GM23338 (cell line): Measurements from ENCODE around the gene FOXN4. TPM values are rescaled to one million over a fixed set of nuclear protein-coding genes. Genes with fewer than 3 reads are reported as not detected.

ENCODE experiments used
- ATAC-seq: fragments of 200-7000 bp; cut with Tn5 transposase; 3 replicates; pipeline ENCODE4 v1.9.1; 2020
- DNase-seq: peaks from one replicate; pipeline ENCODE4 v3.0.0-alpha.2; 2015; ENCODE audit warnings: low spot score
- H2AFZ ChIP-seq: fragments of 200-600 bp; sonication (generic); 2 replicates; pipeline ENCODE4 v1.8.0; 2016; ENCODE audit warnings: antibody characterized with exemption, mild to moderate bottlenecking, moderate library complexity
- H3F3A ChIP-seq: fragments of 200-600 bp; sonication (generic); replicated peaks from 2 replicates; pipeline ENCODE4 v1.8.0; 2017; ENCODE audit warnings: antibody characterized with exemption, mixed run types, low read depth
- H3K27ac ChIP-seq: fragments of 200-600 bp; sonication (generic); 2 replicates; pipeline ENCODE4 v1.6.1; 2016; ENCODE audit warnings: low read depth
- H3K27me3 ChIP-seq: fragments of 200-600 bp; sonication (generic); 2 replicates; pipeline ENCODE4 v1.8.0; 2016; ENCODE audit warnings: mild to moderate bottlenecking, mixed run types, moderate library complexity; ENCODE audit not compliant: insufficient read depth
- H3K36me3 ChIP-seq: fragments of 200-600 bp; sonication (generic); 2 replicates; pipeline ENCODE4 v1.8.0; 2016; ENCODE audit warnings: mild to moderate bottlenecking; ENCODE audit not compliant: insufficient read depth
- H3K4me1 ChIP-seq: fragments of 200-600 bp; sonication (generic); 2 replicates; pipeline ENCODE4 v1.8.0; 2016; ENCODE audit warnings: mild to moderate bottlenecking, moderate library complexity; ENCODE audit not compliant: insufficient read depth
- H3K4me2 ChIP-seq: fragments of 200-600 bp; sonication (generic); 2 replicates; pipeline ENCODE4 v1.7.1; 2017; ENCODE audit warnings: mixed run types
- H3K4me3 ChIP-seq: fragments of 200-600 bp; sonication (generic); 2 replicates; pipeline ENCODE4 v1.6.1; 2016; ENCODE audit warnings: mixed run types
- H3K79me2 ChIP-seq: fragments of 200-600 bp; sonication (generic); replicated peaks from 2 replicates; pipeline ENCODE4 v1.8.0; 2017; ENCODE audit warnings: mild to moderate bottlenecking; ENCODE audit not compliant: insufficient read depth
- H3K9me2 ChIP-seq: fragments of 200-600 bp; sonication (generic); 2 replicates; pipeline ENCODE4 v1.8.0; 2017; ENCODE audit not compliant: insufficient read depth
- H4K20me1 ChIP-seq: fragments of 200-600 bp; sonication (generic); replicated peaks from 2 replicates; pipeline ENCODE4 v1.8.0; 2017; ENCODE audit warnings: mild to moderate bottlenecking; ENCODE audit not compliant: insufficient read depth
- H3K27ac Mint-ChIP-seq: 2 replicates; pipeline ENCODE4 v1.8.0; 2020; ENCODE audit warnings: inconsistent platforms, mild to moderate bottlenecking, moderate library complexity, mixed read lengths
- H3K27me3 Mint-ChIP-seq: 3 replicates; pipeline ENCODE4 v1.8.0; 2022; ENCODE audit warnings: low read depth, mild to moderate bottlenecking, moderate library complexity, mixed read lengths, inconsistent platforms; ENCODE audit not compliant: insufficient read depth, poor library complexity
- H3K36me3 Mint-ChIP-seq: 3 replicates; pipeline ENCODE4 v1.8.0; 2021; ENCODE audit warnings: low read depth, mild to moderate bottlenecking, inconsistent platforms, moderate library complexity, mixed read lengths
- H3K4me1 Mint-ChIP-seq: 3 replicates; pipeline ENCODE4 v1.8.0; 2020; ENCODE audit warnings: mild to moderate bottlenecking, inconsistent platforms, mixed read lengths
- H3K4me3 Mint-ChIP-seq: 3 replicates; pipeline ENCODE4 v1.8.0; 2021; ENCODE audit warnings: moderate library complexity, mild to moderate bottlenecking, inconsistent platforms, mixed read lengths
- H3K9me3 Mint-ChIP-seq: 3 replicates; pipeline ENCODE4 v1.8.0; 2020; ENCODE audit warnings: moderate library complexity, mild to moderate bottlenecking, inconsistent platforms, mixed read lengths
- CREB1 ChIP-seq: fragments of 250-450 bp; sonication (Bioruptor Pico); IDR thresholded peaks from 2 replicates; pipeline ENCODE4 v1.5.0; 2020; ENCODE audit warnings: low read depth, mild to moderate bottlenecking, moderate library complexity
- CTCF ChIP-seq, 2 experiments: fragments of 200-600 bp in 1 of 2; sonication (generic) in 1 of 2; conservative IDR thresholded peaks; 2 replicates each; pipeline versions ENCODE4 v1.5.1 to v1.6.1; 2016 to 2017; ENCODE audit warnings: antibody characterized with exemption in 2 of 2, low read depth in 2 of 2, mild to moderate bottlenecking in 2 of 2, moderate library complexity in 1 of 2
- NANOG ChIP-seq: IDR thresholded peaks from 2 replicates; pipeline ENCODE4 v1.6.1; 2016; ENCODE audit warnings: antibody characterized with exemption, borderline replicate concordance
- POLR2AphosphoS5 ChIP-seq: IDR thresholded peaks from 2 replicates; pipeline ENCODE4 v1.6.1; 2016; ENCODE audit warnings: antibody characterized with exemption, low read depth
- STAT1 ChIP-seq: IDR thresholded peaks from one replicate; pipeline ENCODE4 v1.6.1; 2016; ENCODE audit warnings: antibody characterized with exemption; ENCODE audit not compliant: unreplicated experiment
- ZNF114 ChIP-seq: fragments of 250-450 bp; sonication (Bioruptor Pico); IDR thresholded peaks from 2 replicates; pipeline ENCODE4 v1.5.0; 2020; ENCODE audit warnings: mild to moderate bottlenecking, moderate library complexity
- ZNF331 ChIP-seq: fragments of 250-450 bp; sonication (Bioruptor Pico); IDR thresholded peaks from 2 replicates; pipeline ENCODE4 v1.5.0; 2020; ENCODE audit warnings: low read depth, mild to moderate bottlenecking, moderate library complexity
- ZNF462 ChIP-seq: fragments of 250-450 bp; sonication (Bioruptor Pico); IDR thresholded peaks from 2 replicates; pipeline ENCODE4 v1.5.0; 2020; ENCODE audit warnings: mild to moderate bottlenecking, moderate library complexity
- polyA plus RNA-seq: library from polyadenylated mRNA; unstranded; fragments of >200 nt; fragmentation: Nextera tagmentation; extraction: Ambion mirVana; gene quantifications from 2 replicates; pipeline ENCODE4 v1.2.1, GENCODE V29; 2016
- total RNA-seq: library from RNA; depleted of rRNA; stranded (reverse); fragments of >200 nt; shearing (Covaris generic); gene quantifications from 2 replicates; pipeline ENCODE4 v1.2.3, GENCODE V29; 2014

The FOXN4 gene
- total and polyA plus RNA-seq, 2 experiments from 2014 or later: 0.35 to 0.47 TPM

- TF ChIP-seq CTCF (conservative IDR thresholded peaks at IDR 0.05; ENCODE audit: low read depth in 2 of 2) (no peak), ZNF462 (CRISPR knock-in tag) (no peak), NANOG (no peak), ZNF331 (CRISPR knock-in tag) (no peak), CREB1 (no peak)
Observed at GRCh38 chr12:109330282-109331230, 21.5 kb upstream of the FOXN4 start (continued).

GRCh38 chr12:109329686-109330085 is 20.6 kb upstream of the FOXN4 start:
- no peak for ATAC-seq

More at GRCh38 chr12:109329686-109330085, 20.6 kb upstream of the FOXN4 start:
- no peaks in the 10 kb centered on the region for H4K20me1 ChIP-seq
- no peak overlapping the region for H3K4me3 ChIP-seq
- no peak overlapping the region for H3K4me2 ChIP-seq
- no peak overlapping the region for H3K27ac ChIP-seq
- TF ChIP-seq CREB1 (no peak), ZNF114 (CRISPR knock-in tag) (no peak), ZNF331 (CRISPR knock-in tag) (no peak), STAT1 (no peak), POLR2AphosphoS5 (no peak), CTCF (conservative IDR thresholded peaks at IDR 0.05; ENCODE audit: low read depth in 2 of 2) (no peak)
- no peak overlapping the region for H3K4me3 Mint-ChIP-seq
- H3K36me3 Mint-ChIP-seq: no peaks in the 10 kb centered on the region
- no peaks in the 10 kb centered on the region for H3F3A ChIP-seq
- H3K27ac Mint-ChIP-seq: no peak overlapping the region
- no peak for DNase-seq
- no peaks in the 10 kb centered on the region for H3K27me3 ChIP-seq
- H3K79me2 ChIP-seq: no peaks in the 10 kb centered on the region
- H3K36me3 ChIP-seq: no peaks in the 10 kb centered on the region
- peaks cover 6% of the 10 kb centered on the region; the same call in 2 of the 3 replicates for H3K4me1 Mint-ChIP-seq
- H3K27me3 Mint-ChIP-seq: no peaks in the 10 kb centered on the region
- peak overlapping the region; percentile 49; the same call in 1 of the 2 replicates for H2AFZ ChIP-seq
- H3K9me2 ChIP-seq: no peaks in the 10 kb centered on the region
- H3K9me3 Mint-ChIP-seq: no peaks in the 10 kb centered on the region
- H3K4me1 ChIP-seq: no peaks in the 10 kb centered on the region
